Spleen (tissue), 7 donors: ENCODE results near the gene SPNS2.

ENCODE experiments used
- POLR2A ChIP-seq, 3 donors: fragments of 450-650 bp; IDR thresholded peaks; one replicate each; pipeline ENCODE4 v1.5.1; 2017; ENCODE audit warnings: antibody characterized with exemption in 3 of 3, mild to moderate bottlenecking in 1 of 3
- POLR2AphosphoS5 ChIP-seq, 3 donors: sonication (generic); formaldehyde crosslinking; IDR thresholded peaks; one replicate each; pipeline ENCODE4 v1.5.1; 2017; ENCODE audit warnings: antibody characterized with exemption in 3 of 3
- TF ChIP-seq, protein P1 (sequence below), 11 experiments: fragments of 200-600 bp in 7 of 11; fragments of 450-650 bp in 4 of 11; sonication (generic) in 4 of 11; IDR thresholded peaks in 8 of 11; conservative IDR thresholded peaks in 3 of 11; 1 replicate in 7 of 11; 2 replicates in 4 of 11; pipeline versions ENCODE4 v1.4.0 to v1.8.0; 2016 to 2021; ENCODE audit warnings: antibody characterized with exemption in 11 of 11, inconsistent platforms in 4 of 11, mild to moderate bottlenecking in 1 of 11
- donor health status: DM: no; HTN: no; CAD: no; lungs with moderate emphysema.
- donor health status: DM: no; HTN: no; CAD: no.
- donor health status: DM: no; HTN: no; CAD: no.

DNA sequence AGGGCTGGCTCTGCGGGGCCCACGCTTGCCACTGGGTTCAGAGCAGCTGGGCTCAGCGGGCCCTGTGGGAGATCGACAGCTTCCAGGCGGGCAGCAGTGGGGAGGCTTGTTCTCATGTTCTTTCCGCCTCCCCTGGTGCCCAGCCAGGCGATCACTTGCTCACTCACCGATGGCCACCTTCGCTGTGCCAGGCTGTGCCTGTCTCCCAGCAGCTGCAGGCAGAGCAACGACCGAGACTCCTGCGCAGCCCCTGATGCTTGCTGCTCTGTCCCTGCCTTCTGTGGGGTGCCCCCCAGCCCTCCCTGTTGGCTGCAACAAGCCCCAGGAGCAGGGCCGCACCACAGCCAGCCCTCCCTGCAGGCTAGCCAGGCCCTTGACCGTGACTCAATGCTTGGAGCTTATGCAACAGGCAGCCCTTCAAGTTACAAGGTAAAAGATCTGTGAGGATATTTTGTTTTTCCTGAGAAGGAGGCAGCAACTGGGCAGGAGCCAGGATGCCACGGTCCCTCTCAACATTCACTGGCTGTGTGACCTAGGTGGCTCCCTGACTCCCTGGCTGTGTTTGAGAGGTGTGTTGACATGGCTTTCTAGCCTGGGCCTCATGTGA lies 9.6 kb upstream of the SPNS2 start:
- TF ChIP-seq, protein P1, sequence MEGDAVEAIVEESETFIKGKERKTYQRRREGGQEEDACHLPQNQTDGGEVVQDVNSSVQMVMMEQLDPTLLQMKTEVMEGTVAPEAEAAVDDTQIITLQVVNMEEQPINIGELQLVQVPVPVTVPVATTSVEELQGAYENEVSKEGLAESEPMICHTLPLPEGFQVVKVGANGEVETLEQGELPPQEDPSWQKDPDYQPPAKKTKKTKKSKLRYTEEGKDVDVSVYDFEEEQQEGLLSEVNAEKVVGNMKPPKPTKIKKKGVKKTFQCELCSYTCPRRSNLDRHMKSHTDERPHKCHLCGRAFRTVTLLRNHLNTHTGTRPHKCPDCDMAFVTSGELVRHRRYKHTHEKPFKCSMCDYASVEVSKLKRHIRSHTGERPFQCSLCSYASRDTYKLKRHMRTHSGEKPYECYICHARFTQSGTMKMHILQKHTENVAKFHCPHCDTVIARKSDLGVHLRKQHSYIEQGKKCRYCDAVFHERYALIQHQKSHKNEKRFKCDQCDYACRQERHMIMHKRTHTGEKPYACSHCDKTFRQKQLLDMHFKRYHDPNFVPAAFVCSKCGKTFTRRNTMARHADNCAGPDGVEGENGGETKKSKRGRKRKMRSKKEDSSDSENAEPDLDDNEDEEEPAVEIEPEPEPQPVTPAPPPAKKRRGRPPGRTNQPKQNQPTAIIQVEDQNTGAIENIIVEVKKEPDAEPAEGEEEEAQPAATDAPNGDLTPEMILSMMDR (IDR thresholded peaks at IDR 0.05 in 8 of 11, conservative IDR thresholded peaks at IDR 0.05 in 3 of 11), result no peak
- no peak for TF ChIP-seq POLR2A (IDR thresholded peaks at IDR 0.05)
- no peak for TF ChIP-seq POLR2AphosphoS5 (IDR thresholded peaks at IDR 0.05)
